Stimulated activated CD4-positive, alpha-beta T cell treated with anti-CD3 and anti-CD28 coated beads, Interleukin-15, amount 100 ng/mL, for 1 hour (primary cell): ENCODE measurements around the gene SLC35G2.
A peak's percentile ranks its signal among the peaks of the same experiment; 100 is the strongest.
"Not testable (repeated sequence)": the region's sequence is repeated elsewhere in the genome, so short reads cannot be mapped to it uniquely, and the experiment has no call there.

ENCODE experiments used
- DNase-seq, 2 donors: peaks; one replicate each; pipeline ENCODE4 v3.0.0-alpha.2; 2020; ENCODE audit warnings: low read depth in 1 of 2, low spot score in 1 of 2

Gene SLC35G2

DNA sequence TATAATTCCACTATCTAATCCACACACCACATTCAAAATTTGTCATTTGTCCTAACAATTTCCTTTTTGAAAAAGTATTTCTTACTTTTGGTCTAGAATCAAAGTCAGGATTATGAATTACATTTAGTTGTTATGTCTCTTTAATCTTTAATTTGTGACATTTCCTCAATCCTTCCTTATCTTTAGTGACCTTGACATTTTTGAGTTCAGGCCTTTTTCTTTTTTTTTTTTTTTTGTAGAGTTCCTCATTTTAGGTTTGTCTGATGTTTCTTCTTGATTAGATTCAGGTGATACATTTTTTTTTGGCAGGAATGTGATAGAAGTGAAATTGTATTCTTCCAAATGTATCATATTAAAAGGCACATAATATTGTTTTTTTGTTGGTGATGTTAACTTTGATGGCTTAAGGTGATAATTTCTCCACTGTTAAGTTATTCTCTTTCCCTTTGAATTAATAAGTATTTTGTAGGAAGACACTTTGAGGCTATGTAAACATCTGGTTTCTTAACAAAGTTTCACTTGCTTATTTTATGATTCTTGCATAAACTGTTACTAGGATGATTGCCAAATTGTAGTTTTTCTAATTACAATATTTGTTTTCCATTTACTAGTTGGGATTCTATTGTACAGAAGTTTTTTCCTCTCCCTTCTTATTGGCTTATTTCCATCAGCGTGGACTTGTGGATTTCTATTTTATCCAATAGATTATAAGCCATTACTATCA lies 16.3 kb downstream of the SLC35G2 start:
- no peak for DNase-seq

DNA sequence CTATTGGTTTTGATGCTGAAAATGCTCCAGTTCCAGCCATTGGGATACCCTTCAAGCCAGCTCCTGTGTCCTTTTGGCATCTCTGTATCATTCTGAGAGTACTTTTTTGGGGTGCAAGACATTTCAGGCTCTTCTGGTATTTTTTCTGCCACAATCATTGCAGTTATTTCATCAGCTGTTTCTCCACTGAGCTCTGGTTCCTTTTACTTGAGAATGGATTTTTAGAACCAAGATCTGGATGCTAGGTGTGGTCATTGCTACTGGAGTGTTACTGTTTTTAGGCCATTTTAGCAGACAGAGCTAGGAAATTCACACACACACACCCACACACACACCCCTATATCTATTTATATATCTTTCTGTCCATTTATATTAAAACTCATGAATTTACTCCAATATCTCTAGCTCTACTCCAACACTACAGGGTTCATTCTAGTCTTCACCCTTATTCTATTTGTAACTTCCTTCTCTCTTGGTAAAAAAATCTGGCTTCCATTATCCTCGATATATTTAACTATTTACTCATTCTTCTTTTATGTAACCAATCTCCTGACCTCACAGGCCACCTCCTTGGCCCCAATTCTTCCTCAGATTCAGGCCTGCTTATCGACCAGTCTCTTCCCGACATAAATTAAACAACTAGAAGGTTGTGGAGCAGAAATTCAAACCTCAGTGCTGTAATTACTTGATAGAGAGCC lies 17.0 kb downstream of the SLC35G2 start:
- DNase-seq, result no peak

DNA sequence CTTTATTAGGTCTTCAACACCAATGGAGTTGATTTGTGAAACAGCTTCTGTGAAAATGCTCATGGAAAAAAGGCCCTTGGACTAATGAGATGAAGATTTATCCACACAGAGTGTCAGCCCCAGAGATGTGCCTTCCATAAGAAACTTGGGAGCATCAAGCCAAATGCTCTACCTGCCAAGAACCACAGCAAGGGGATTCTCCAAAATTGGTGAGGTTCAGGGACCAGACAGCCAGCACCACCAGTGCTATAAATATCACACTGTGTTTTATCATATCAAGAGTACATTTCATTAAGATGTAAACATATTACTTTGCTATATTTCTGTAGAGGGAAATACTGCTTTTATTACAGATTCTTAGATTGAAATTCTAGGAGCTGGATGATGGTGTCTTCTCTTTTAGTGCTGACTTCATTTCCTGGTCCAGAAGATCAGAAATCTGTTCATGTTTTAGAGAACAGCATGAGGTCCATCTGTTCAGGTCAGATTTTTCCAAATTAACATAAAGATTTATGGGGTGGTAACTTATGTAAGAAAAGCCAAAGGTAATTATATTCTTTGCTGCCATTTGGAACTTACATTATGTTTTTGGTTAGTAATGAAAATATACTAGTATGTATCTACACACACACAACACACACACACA lies 17.7 kb downstream of the SLC35G2 start:
- DNase-seq, result no peak

DNA sequence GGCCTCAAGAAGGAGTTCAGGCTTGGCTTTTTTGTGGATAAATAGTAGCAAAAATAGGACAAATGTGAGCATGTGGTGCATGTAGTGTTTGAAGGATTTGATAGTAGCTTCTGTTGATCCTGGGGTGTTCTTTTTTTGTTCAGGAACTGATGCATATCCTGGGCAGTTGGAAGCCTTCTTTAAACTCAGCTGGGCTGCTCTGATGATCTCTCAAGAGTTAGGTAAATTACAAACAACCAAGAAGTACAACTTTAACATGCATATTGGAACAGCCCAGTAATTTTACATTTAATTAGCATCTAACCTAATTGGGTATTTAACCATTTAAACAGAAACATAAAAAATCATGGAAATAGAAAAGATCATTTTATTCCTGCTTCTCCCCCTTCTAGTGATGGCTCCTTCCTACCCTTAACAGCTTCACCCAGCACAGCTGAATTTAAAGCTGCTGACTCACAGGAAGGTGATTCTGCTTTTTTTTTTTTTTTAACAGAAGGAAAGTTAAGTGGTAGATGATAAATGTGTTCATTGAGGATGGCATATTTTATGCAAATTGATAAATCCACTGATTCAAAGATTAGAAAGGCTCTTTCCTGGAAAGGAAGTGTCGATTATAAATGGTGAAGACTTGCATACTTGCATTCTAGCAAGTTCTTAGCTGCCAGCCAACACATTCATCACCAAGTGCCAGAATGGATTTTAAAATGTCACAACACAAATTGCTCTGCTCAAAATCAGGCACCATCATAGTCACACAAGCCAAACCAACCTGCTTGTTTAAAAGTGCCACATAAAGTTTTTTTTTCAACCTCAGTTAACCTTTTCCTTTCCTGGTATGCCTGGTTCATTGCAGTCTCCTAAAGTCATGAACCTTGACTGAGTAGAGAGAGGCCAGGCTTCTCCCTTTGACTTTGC lies 20.0 kb downstream of the SLC35G2 start:
- no peak for DNase-seq

DNA sequence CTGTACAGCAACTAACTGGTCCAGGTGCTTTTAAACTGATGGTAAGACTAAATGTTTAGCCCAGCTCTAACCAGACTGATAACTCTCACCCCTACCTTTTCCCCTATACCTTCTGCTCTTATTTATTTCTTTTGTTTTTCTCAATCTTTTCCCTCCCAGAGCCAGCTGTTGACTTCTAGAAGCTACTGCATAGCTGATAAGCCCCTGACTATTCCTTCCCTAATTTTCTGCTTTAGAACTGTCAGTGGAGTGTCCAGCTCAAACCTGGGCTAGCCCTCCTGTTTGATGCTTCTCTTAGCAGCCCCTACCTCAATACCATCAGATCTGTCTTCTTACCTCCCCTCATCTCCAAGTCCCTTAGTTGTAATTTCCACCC lies 20.6 kb downstream of the SLC35G2 start:
- no peak for DNase-seq

DNA sequence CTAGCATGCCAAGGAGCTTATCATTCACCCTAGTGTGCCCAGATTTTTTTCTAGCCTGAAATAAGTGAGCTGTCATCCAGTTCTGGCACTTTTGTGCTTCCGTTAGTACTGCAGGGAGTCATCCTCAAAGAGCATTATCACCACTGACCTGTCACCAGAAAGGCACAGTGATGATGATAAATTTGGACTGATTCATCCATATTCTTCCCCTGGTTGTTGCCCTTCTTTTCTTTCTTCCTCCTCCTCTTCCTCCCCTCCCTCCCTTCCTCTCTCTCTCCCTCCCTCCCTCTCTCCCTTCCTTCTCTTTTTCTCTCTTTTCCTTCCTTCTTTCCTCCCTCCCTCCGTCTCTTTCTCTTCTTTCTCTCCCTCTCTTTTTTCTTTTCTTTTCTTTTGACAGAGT lies 21.3 kb downstream of the SLC35G2 start:
- DNase-seq, result no peak

DNA sequence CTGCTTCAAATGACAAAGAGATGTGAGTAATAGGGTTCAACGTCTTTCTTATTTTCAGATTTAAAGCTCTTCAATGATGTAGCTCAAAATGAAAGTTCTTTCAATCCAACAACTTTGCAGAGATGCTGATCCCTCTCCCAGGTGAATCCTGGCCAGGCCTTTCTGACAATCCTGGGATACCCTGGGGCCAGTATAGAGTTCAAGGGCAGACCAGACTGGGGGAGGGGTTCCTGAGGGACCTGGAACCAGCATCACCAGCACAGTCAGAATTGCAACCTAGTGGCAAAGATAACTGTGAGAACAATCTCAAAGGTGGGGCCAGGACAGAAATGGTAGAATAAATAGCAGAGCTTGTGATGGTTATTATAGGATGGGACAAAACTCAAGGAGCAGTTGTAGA lies 23.4 kb downstream of the SLC35G2 start:
- no peak for DNase-seq

DNA sequence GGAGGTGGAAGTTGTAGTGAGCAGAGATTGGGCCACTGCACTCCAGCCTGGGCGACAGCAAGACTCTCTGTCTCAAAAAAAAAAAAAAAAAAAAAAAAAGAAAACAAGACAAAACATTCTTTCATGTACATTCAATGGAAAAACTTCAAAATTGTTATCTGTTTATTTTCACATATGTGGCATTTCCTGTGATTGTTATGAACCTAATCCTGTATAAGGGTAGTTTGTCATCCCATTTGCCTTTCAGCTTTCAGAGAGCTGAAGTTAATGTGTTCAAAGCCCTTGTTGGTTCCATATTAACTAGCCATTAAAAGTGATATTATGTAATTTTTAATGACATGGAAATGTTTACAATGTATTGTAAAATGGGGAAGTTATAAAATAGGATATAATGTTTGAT lies 25.8 kb downstream of the SLC35G2 start:
- no peak for DNase-seq

DNA sequence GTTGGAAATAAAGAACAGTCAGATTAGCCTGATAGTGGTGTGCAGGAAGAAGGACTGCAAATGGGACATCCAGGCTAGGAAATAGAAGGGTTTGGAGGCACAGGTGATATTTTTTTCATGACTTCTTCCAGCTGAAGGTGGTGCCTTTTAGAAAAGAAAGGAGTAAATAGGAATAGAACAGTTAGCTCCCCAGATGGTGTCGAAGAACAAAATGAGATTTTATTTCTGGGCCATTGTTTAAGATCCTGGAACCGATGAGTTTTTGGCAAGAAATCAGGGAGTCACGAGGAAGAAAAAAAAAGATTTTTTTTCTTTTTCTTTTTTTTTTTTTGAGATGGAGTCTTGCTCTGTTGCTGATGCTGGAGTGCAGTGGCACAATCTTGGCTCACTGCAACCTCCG lies 33.3 kb downstream of the SLC35G2 start:
- no peak for DNase-seq

DNA sequence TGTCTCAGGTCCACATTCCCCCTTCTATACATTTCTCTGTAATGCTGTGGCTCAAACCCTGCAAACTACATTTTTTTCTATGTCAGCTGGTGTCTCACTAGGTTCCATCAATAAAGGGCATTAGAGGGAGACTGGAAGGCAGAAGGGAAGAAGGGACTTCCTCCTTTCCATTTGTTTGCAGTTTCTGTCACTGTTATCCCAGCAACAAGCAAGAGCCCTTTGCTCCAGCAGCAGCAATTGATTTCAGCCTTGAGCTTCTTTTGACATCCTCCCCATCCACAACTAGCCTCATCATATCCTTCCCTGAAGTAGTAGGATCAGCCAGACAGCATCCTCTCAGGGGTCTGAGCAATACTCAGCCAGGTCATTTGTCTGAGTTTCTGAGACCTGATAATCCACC lies 37.7 kb downstream of the SLC35G2 start:
- DNase-seq, result no peak

DNA sequence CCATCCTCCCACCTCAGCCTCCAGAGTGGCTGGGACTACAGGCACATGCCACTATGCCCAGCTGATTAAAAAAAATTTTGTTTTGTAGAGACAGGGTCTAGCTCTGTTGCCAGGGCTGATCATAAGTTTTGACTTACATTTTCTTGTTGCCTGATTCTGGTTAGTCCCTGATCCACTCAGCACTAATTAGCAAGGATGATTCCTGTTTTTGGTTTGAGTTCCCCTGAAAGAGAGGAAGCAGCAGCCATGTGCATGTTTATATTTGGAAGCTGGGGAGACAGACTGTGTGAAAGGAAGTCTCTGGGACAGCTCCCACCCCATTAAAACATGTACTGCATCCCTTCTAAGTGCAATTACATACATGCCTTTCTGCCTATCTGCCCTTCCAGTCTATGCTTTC lies 39.5 kb downstream of the SLC35G2 start:
- DNase-seq, result no peak

DNA sequence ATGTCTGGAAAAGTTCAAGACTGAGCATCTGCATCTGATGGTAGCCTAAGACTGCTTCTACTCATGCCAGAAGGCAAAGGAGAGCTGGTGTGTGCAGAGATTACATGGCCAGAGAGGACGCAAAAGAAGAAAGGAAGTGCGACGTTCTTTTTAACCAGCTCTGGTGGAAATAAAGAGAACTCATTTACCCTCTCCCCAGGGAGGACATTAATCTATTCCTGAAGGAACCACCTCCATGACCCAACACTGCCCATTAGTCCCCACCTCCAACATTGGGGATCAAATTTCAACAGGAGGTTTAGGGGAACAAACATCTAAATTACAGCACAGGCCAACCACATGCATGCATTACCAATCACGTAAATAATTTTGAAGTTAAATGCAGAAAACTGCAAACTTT lies 41.6 kb downstream of the SLC35G2 start:
- no peak for DNase-seq

DNA sequence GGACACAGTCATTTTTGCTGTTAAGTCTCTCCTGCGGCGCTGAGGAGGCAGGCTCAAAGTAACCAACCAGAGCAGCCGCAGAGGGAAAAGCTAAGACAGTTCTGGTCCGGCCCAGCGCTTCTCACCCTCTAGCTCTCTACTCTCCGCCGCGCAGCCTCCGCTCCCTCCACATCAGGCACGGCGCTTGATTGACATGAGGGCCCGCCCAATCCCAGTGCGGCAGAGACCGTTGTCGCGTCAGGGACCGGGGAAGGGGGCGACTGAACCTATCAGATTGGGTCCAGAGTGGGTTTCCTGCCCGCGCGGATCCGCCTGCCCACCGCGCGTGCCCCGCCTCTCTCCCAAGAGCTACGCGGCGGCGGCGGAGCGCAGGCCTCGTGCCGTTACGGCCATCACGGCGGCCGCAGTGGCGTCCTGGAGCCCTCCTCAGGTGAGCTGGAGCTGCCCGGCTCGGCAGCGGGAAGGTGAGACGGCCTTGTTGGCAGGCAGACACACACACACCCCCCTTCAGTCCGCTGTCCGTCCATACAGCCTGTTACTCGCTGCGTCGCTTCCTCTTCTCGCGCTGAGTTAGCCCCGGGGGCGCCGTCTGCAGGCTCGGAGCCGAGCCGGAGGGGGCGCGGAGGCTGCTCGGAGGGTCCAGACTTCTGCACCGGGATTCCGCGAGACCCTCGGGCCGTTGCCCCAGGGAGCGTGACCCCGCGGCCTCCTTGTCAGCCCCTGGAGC lies 43.1 kb downstream of the SLC35G2 start, which contains the start of gene NCK1:
NCK1 (plus strand) TSS at position 319 of the 727 bp plus-strand sequence. CDS start 65,794 bp downstream, outside the sequence.
- peak; percentile 93 to 95 for DNase-seq

DNA sequence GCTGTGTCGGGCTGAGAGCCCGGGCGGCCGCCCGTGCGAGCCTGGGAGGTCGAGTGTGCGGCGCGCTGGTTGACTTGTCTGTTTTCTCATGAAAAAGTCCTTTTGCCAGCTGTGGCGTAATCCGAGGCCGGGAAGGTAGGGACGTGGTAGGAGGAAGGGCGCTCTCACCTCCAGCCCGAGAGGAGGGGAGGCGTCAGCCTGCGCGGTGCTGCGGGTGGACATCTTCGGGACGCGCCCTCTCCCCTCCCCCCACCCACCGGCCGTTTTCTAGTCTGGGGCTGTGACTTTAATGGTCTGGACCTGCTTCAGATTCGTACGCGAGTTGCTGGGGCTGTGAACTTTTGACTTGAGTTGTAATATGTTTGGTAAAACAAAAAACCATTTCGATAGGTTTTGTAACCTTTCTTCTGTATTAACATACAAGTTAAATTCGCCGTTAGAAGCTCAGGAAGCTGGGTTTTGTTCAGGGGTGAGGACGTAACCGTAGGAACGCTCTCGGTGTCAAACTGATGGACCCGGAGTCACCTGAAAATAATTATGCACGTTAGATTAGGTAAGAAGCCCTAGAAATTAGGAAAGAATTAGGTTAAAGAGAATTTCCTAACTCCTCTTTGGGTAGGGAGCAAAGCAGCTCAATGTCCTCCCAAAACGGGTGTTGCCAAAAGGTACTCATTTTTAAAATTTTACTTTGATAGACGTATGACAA lies 43.8 kb downstream of the SLC35G2 start:
- DNase-seq, result peak; percentile 10 to 14

DNA sequence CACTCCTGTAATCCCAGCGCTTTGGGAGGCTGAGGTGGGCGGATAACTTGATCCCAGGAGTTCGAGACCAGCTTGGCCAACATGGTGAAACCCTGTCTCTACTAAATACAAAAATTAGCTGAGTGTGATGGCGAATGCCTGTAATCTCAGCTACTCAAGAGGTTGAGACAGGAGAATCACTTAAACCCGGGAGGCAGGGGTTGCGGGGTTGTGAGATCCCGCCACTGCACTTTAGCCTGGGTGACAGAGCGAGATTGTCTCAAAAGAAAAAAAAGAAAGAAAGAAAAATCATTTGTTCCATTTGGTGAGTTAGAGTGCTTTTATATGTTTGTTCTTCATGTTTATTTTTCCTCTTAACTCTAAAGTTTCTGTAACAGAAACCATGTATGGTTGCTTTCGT lies 50.4 kb downstream of the SLC35G2 start:
- no peak for DNase-seq

DNA sequence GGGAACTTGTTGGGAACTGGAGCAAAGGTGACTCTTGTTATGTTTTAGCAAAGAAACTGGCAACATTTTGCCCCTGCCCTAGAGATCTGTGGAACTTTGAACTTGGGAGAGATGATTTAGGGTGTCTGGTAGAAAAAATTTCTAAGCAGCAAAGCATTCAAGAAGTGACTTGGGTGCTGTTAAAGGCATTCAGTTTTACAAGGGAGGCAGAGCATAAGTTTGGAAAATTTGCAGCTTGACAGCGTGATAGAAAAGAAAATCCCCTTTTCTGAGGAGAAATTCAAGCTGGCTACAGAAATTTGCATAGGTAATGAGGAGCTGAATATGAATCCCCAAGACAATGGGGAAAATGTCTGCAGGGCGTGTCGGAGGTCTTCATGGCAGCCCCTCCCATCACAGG lies 53.3 kb downstream of the SLC35G2 start:
- DNase-seq, result not testable (repeated sequence)

DNA sequence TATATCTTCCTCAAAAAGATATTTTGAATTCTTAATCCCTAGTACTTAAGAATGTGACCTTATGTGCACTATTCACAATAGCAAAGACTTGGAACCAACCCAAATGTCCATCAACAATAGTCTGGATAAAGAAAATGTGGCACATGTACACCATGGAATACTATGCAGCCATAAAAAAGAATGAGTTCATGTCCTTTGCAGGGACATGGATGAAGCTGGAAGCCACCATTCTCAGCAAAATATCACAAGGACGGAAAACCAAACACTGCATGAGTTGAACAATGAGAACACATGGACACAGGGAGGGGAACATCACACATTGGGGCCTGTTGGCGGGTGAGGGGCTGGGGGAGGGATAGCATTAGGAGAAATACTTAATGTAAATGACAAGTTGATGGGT lies 60.6 kb downstream of the SLC35G2 start:
- DNase-seq, result not testable (repeated sequence)

DNA sequence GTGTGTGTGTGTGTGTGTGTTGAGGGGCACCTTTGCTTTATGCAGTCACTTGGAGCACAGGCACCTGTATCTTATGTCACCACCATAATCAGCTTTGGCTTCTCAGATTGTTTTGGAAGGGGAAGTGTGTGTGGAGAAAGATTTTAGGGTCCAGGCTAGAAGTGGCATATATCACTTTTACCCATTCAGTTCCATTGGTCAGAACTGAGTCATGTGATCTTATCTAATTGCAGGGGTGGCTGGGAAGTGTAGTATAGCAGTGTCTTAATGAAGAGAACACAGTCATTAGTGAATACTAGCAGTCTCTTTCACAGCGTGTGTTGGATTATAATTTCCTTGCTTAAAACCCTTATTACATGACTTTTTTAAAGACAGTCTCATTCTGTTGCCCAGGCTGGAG lies 63.6 kb downstream of the SLC35G2 start:
- DNase-seq, result no peak

DNA sequence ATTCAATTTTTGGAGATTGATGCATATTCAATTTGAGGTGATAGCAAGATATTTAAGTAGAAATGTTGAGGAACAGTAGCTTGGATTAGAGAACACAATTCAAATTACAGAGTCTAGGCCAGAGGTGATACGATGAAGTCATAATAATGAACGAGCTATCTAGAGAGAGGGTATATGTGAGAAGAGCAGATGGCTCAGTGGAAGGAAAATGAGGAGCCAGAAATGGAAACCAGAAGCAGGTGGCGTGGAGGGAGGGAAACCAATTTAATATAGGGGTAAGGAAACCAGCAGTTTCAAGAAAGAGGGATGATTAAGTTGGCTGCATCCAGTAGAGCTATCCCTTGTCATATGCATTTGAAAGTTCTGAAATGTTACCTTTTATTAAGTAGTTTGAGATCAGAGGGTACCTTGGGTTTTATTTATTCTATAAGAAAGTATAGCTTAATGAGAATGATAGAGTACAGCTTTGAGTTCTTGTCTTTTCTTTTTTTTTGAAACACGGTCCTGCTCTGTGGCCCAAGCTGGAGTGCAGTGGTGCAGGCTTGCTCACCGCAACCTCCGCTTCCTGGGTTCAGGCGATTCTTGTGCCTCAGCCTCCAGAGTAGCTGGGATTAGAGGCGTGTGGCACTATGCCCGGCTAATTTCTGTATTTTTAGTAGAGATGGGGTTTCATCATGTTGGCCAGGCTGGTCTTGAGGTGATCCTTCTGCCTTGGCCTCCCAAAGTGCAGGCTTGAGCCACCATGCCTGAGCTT lies 65.2 kb downstream of the SLC35G2 start:
- DNase-seq, result no peak
